HG03439 (cell line): ENCODE data around the gene POLR2A.
A peak's percentile ranks its signal among the peaks of the same experiment; 100 is the strongest.

Experiments
- ATAC-seq: cut with Tn5 transposase; IDR thresholded peaks from one replicate; pipeline ENCODE4 v1.9.1; 2021; ENCODE audit warnings: mild to moderate bottlenecking, moderate library complexity; ENCODE audit not compliant: unreplicated experiment

The POLR2A gene

DNA sequence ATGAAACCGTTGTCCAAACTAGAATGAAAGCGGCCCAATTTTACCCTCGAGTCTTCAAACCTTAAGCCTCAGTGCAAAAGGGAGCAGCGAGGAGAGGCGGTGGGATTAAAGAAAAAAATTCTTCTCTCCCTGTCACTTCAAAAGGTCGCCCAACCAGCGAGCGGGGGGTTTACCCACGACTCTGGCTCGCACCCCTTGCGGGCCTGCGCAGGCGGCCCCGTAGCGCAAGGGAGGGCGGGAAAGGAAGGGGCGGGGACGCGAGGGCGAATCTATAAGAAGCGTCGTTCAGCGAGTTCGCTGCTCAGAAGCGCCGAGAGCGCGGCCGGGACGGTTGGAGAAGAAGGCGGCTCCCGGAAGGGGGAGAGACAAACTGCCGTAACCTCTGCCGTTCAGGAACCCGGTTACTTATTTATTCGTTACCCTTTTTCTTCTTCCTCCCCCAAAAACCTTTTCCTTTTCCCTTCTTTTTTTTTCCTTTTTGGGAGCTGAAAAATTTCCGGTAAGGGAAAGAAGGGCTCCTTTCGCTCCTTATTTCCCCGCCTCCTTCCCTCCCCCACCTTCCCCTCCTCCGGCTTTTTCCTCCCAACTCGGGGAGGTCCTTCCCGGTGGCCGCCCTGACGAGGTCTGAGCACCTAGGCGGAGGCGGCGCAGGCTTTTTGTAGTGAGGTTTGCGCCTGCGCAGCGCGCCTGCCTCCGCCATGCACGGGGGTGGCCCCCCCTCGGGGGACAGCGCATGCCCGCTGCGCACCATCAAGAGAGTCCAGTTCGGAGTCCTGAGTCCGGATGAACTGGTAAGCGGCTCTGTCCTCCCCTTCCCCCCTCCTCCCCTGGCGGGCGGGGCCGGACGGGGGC is at the start of gene POLR2A:
Gene POLR2A, plus strand, starts transcription at position 300 of the 852 bp plus-strand sequence.
- ATAC-seq = peak; percentile 63

DNA sequence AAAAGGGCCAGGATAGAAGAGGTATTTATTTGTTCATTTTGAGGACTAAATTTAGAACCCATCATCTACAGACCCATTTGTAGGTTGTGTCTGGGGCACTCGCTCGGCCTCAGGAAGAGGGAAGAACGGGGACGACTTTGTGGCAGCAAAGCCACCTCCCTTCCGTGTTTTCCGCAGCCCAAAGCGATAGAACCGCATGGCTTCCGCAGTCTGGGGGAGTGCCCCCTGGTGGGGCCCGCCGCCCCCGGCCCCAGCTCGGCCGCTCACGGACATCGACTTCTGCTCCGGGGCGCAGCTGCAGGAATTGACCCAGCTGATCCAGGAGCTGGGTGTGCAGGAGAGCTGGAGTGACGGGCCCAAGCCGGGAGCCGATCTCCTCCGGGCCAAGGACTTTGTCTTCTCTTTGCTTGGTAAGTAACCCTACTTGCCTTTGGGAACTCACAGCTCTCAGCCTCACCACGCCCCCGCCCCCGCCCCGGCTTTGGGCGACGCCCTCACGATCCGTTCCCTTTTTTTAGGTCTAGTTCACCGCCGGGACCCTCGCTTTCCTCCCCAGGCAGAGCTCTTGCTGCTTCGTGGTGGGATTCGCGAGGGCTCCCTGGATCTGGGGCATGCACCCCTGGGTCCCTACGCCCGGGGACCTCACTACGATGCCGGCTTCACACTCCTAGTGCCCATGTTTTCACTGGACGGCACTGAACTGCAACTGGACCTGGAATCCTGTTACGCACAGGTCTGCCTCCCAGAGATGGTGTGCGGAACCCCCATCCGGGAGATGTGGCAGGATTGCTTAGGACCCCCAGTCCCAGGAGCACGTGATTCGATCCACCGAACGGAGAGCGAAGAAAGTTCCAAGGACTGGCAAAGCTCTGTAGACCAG is 48.2 kb upstream of the POLR2A start:
- no peak for ATAC-seq

DNA sequence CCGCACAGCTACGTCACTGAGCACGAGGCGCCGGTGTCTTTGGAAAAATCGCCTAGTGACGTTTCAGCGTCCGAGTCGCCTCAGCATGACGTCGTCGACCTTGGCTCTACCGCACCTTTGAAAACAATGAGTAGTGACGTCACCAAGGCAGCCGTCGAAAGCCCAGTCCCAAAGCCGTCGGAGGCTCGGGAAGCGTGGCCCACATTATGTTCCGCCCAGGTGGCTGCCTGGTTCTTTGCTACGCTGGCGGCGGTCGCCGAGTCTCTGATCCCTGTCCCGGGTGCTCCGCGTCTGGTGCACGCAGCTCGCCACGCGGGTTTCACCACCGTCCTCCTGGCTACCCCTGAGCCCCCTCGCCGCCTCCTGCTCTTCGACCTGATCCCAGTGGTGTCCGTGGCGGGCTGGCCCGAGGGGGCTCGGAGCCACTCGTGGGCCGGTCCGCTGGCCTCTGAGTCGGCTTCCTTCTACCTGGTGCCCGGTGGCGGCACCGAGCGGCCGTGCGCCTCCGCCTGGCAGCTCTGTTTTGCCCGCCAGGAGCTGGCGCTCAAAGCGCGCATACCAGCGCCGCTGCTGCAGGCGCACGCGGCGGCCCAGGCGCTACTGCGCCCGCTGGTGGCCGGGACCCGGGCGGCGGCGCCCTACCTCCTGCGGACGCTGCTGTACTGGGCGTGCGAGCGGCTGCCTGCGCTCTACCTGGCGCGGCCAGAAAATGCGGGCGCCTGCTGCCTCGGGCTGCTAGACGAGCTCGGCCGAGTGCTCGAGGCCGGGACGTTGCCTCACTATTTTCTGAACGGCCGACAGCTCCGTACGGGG is 47.4 kb upstream of the POLR2A start:
- no peak for ATAC-seq

DNA sequence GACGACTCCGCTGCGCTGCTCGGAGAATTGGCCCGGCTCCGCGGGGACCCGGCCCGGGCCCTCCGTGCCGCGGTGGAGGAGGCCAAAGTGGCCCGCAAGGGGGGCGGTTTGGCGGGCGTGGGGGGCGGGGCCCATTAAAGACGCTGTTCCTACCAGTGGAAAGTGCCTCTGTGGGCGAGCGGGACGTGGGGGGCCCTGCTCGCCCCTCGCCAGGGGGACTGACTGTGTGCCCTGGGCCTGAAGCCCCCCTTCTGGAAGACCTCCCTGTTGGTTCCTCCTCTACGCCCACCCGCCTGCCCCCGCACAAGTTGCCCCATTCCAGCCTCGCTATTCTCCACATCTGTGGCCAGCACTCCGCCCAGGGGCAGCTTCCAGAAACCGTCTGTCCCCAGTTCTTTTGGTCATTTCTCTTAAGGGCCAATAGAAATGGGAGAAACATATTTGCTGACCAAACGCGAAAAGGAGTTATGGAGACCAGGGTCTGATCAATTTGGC is 46.8 kb upstream of the POLR2A start:
- no peak for ATAC-seq

DNA sequence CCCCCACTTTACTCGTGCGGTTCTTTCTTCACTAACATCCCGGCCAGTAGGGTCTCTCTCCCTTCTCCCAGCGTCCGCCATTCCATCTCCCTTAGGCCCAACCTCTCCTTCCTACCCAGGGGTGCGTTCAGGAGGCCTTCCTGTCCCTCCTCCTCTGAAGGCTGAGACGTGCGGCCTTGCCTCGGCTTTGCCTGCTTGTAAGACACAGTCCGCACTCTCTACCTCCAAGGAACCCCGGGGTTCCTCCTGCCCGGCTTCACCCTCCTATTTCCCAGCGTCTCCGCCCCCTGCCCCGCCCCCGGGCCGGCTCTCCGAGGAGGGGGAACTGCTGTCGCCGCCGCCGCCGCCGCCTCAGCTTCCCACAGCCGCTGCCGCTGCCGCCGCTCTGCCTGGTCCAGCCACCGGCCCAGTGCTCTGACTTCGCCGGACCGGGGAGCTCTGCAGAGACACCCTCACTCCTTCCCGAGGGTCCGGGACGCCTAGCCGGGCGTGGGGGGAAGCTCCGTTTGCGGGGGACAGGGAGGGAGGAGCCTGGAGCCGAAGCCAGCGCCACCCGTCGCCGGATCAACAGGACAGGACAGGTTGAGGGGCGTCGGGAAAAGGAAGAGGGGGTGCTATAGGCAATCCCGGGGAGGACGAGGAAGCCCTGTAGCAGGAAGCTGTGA is 46.1 kb upstream of the POLR2A start:
- ATAC-seq = no peak

DNA sequence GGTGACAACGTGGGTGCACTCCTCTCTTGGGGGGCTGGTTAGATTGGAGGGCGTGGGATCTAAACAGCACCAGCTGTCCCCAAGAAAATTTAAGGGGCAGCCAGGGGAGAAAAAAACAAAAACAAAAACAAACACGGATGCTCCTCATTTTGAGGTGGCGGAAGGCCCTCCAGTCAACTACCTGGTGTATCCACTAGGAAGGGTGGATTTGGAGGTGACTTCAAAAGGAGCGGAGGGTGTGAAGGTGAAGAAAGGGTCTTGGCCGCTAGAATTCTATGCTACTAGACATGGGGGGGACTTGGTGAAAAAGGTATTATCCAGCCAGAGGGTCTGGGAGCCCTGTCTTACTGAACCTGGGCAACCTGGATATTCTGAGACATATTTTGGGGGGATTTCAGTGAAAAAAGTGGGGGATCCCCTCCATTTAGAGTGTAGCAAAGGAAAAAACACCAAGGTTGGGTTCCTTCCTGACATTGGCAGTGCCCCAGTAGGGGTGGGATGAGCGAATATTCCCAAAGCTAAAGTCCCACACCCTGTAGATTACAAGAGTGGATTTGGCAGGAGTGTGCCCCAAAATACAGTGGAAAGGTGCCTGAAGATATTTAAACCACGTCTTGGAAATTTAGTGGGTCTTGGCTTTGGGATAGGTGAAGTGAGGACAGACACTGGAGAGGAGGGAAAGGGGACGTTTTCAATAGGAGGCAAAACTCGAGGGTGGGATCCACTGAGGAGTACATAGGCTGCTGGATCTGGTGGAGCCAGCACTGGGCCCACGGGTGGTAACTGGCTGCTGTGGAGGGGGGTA is 45.3 kb upstream of the POLR2A start:
- ATAC-seq = no peak

DNA sequence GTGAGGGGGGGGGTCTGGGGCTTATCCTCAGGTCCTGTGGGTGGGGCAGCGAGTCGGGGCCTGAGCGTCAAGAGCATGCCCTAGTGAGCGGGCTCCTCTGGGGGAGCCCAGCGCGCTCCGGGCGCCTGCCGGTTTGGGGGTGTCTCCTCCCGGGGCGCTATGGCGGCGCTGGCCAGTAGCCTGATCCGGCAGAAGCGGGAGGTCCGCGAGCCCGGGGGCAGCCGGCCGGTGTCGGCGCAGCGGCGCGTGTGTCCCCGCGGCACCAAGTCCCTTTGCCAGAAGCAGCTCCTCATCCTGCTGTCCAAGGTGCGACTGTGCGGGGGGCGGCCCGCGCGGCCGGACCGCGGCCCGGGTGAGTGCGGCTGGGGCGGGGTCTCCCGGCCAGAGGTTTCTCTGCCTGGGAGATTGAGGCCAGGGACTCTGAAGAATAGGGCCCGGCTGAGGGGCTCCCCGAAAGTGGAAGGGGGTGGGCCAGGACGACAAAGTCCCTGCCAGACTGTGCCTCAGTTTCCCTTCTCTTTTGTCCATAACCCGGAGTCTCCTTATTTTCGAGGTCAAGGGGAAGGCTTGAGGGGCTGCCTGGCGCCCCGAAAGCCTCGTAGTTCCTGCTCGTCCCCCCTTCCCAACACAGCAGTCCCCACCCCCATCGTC is 44.6 kb upstream of the POLR2A start, which contains the start of gene FGF11:
Gene FGF11, plus strand, starts transcription at position 51 of the 651 bp plus-strand sequence. Its CDS starts 109 bp downstream, at position 160.
- no peak for ATAC-seq

DNA sequence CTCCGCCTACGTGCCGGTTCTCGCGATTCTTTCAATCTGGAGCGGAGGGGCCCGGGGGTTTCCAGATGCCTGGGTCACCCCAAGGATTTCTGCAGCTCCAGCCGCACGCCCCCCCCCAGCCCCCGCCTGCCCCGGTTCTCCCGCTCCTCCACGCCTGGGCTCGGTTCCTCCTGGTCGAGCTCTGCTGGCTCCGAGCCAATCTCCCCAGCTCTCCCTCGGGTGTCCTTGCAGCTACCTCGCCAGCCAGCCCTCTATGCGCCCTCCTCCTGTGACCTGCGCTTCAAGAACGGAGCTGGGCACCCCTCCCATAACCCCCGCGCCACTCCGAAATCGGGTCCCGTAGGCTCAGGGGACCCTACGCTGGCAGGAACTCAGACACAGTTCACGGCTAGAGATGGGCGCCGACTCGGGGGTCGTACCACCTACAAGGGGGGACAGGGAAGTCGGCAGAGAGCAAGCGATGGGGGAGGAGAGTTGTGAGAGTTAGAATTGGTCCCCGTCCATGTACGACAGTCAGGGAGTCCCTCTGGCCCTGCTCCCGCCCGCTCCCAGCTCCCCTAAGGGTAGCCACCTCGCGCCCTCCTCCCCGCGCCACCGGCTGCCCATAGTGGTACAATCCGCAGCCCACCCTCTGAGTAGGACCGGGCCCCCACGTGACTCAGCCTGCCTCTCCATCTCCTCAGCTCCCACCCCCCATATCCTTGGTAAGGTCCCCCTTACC is 43.9 kb upstream of the POLR2A start:
- no peak for ATAC-seq

DNA sequence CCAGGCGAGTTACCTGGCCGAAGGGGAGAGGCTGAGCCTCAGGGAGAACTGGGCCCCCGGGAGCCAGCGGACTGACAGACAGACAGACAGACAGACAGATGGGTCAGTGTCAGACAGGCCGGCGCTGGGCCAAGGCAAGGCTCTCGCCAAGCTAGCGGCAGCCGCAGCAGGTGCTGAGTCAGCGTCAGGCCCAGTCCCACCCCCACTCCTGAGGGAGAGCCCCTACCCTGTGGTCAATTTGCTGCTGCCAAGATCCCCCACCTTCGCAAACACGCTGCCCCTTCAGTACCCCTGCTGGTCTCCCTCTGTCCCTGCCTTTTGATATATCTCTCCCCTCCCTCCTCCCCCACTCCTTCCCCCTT is 43.4 kb upstream of the POLR2A start:
- no peak for ATAC-seq

DNA sequence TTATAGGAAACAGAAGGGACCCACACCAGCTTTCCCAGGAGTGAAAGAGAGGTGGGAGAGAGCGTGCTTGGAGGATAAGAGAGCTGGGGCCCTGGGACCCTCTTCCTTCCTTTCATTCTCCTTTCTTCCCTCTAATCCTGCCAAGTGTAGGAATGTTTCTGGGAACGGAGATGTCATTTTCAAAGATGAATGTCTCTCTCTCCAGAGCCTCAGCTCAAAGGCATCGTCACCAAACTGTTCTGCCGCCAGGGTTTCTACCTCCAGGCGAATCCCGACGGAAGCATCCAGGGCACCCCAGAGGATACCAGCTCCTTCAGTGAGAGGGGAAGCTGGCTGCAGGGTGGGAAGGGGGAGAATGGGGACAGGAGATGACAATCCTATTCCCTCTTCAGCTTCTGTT is 42.9 kb upstream of the POLR2A start:
- ATAC-seq = no peak

DNA sequence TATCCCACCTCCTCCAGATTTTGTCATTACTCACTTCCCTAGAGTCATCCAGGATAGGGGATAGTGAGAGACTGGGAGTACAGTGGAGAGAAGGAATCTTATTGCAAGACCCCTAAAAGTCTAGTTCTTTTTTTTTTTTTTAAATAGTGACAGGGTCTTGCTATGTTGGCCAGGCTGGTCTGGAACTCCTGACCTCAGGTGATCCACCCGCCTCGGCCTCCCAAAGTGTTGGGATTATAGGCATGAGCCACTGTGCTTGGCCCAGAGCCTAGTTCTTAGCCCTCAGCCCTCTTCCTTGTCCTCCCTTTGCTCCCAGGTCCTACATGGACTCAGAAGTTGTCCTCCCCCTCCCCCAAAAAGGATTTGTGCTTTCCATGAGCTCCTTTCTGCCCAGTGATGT is 42.0 kb upstream of the POLR2A start:
- no peak for ATAC-seq

DNA sequence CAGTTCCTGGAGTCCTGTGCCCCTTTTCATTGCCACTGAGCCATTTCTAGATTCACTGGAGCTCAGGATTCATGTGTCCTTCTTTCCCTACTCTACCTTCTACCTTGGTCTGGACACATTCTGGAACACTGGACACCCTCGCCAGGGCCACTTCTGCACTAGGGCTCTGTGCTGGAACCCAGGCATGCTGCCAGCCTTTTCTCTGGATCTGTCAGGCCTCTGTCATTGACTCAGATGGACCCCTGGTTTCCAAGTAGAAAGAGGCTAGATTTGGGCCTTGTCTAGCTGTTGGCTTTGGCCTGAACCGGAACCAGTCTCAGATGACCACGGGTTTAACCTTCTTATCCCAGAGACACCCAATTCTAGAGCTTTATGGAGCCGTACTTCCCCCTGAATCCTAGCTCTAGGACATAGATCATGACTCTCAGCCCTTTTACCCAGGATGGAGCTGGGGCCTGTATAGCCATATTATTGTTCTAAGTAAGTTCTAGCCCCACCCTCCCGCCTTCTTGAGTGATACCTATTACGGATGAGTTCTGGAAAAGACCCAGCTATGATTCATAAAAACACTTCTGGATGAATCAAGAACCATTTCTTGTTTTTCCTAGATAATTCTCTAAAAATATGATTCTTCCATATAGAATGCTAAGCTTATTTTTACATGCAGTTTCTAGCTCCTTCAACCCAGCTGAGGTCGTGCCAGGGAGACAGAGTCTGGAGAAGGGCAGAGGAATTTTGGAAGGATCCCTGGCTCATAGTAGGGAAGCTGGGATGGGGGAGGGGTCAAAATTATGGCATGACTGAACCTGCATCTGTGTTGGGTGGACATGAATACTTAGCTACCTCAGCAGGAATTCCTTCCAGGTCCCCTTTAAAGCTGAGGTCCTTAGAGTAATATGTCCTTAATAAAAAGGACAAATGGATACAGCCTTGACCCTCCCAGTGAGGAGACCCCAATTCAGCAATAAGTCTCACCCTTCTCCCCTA is 40.4 kb upstream of the POLR2A start:
- ATAC-seq = no peak

DNA sequence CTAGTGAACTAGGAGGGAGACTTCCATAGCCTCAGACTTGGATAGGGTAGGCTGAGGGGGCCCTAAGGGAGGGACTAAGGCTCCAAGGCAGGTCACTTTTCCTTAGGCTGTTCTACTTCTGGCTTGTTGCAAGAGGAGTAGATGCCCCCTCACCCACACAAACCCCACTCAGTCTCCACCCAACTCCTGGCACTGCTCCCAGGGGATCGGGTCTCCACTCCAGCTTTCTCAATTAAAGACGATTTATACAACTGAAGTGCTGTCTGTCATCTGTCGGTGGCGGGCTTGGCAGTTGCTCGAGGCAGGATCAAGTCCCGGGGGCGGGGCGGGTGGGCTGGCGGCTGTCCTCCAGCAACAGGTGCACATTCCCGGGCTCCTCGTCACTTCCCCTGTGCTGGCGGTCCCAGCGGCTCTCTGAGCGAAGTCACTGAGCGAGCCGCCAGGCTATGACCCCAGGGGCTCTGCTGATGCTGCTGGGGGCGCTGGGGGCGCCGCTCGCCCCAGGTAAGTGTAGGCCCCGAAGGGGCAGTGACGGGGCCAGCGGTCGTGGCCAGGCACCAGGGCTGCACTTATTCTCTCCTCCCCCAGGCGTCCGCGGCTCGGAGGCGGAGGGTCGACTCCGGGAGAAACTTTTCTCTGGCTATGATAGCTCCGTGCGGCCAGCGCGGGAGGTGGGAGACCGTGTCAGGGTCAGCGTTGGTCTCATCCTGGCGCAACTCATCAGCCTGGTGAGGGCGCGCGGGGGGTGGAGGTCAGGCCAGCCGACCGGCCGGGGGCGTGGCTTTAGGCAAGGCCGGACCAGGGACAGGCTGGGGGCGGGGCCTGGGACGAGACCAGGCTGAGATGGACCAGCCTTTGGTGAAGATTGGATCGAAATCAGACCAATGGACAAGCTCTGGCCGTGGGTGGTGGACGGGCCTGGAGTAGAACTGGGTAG is 39.2 kb upstream of the POLR2A start, which contains the start of gene CHRNB1:
Gene CHRNB1, plus strand, starts transcription at position 380 of the 937 bp plus-strand sequence. Its CDS starts 67 bp downstream, at position 447.
- peak; percentile 41 for ATAC-seq

DNA sequence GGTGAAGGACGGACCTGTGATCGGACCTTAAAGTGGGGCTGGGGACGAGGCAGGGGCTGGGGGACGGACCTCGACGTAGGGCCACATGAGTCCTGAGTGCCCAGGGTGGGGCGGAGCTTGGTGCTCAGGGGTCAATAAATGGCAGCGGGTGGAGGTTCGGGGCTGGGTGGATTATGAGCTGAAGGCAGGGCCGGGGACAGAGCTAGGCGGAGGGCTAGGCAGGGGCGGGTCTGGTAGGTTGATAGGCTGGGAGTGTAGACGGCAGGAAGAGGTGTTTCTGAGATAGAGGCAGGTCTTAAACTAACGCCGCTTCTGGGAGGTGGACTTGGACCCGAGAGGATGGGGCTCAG is 38.6 kb upstream of the POLR2A start:
- peak; percentile 17 for ATAC-seq

DNA sequence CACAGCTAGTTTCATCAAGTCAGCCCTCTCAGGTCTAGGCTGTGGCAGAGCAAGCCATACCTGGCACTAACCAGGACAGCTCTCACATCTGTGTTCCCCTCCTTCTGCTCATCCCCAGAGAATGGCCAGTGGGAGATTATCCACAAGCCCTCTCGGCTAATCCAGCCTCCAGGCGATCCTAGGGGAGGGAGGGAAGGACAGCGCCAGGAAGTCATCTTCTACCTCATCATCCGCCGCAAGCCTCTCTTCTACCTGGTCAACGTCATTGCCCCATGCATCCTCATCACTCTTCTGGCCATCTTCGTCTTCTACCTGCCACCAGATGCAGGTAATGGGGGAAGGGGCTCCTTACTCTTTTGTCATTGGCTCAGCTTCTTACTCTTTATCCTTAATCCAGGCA is 35.7 kb upstream of the POLR2A start:
- ATAC-seq = no peak

DNA sequence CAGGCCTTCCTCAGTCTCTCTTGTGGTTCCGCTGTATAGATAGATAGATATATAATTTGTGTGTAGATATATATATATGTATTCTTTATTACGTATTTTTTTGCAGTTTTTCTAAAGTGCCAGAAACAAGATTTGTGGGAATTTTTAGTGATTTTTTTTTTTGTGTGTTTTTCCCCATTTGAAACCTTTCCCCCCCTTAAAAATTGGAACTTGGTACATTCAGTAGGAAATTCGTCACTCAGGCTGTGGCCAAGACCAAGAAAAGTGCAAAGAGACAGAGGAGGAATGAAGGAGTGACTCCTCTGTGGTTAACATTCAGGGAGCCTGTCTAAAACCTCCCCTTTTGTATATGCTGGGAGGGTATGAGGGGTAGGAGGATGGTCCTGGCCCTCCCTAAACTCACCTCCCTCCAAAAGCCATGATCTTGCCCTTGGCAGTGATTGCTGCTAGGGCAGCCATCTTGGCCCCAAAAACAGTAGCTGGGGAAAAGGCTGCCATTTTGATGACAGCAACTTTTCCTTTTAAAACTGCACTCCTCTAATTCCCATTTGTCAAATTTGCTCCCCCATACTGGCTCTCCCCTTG is 24.1 kb upstream of the POLR2A start:
- no peak for ATAC-seq
